NOMO-1 treated with dmso at 0.1 percent for 144 hours (cell line): ENCODE data around the gene MYH7.
"Not testable (repeated sequence)": the region's sequence is repeated elsewhere in the genome, so short reads cannot be mapped to it uniquely, and the experiment has no call there.

Experiments
- DNase-seq: peaks from one replicate; lab custom pipeline; 2025; ENCODE audit not compliant: unreplicated experiment; lab: John Stamatoyannopoulos, UW

MYH7 gene

DNA sequence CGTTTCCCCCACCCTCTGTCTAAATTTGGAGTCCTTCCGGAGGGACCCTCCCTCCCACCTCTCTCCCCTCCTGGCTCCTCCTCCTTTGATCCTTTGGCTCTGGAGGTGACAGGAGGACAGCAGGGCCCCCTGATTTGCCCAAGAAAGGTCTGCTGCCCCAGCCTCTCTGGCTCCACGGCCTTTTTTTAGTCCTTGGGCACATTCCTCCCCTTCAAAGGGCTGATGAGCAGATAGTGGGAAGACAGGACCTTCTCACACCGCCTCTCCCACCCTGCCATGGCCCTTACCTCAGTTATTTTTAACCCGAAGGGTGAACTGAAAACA is 27.2 kb downstream of the MYH7 start:
- DNase-seq = no peak

DNA sequence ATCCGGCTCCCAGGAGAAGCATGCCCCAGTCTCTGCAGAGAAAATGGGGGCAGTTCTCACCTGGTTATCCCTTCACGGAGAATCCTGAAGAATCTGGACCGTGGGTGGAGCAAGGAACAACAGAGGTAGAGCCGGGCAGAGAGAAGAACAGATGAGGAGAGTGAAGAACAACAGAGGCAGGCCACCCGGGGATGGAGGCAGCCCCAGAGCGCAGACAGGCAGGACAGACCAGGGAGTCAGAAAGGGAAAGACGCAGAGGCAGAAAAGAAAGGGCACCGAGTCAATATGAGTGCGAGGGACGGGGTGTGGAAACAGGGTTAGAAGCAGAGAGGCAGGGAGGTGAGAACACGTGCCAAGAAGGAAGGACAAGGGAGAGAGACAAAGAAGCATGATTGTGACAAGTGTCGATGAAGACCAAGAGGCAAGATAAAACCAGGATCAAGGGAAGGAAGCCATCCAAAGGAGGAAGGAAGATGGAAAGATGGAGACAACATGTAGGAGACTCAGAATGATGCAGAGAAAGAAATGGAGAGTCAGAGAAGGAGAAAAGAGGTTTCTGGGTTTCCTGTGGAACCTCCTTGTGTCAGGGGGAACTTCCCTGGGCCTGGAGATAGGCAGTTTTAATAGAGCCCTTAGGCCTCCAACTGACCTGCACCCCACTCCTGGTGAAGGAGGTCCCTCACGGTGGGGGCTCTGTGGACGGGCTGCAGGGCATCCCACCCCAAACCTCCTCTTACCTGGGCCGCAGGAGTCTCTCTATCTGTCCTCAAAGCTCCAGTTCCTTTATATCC is 27.7 kb downstream of the MYH7 start, which contains the start of gene MYH6:
Gene MYH6 (minus strand): TSS at position 758 of the 791 bp plus-strand sequence. CDS start 1,050 bp downstream, outside the sequence.
- DNase-seq = no peak

DNA sequence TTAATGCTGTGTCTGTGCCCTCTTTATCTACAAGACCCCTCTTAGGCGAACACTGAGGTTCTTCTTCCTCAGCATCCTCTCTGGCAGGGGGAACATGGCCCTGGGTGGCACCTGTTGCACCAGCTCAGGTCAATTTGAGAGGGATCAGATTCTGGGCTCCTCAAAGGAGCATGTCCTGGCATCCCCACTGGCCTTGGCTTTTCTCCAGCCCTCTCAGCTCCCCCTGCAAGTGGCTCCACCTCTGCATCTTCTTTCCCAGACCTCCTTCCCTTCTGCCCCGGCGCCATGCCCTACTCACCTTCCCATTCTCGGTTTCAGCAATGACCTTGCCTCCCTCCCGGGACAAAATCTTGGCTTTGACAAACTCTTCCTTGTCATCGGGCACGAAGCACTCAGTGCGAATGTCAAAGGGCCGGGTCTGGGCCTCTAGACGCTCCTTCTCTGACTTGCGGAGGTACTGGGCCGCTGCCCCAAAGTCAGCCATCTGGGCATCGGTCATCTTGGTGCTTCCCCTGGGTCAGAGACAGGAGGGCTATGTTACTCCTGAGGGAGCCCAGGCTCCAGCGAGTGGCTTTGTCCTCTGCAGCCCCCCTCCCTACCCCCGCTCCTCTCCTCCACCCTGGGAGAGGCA is 28.6 kb downstream of the MYH7 start:
- DNase-seq = no peak

DNA sequence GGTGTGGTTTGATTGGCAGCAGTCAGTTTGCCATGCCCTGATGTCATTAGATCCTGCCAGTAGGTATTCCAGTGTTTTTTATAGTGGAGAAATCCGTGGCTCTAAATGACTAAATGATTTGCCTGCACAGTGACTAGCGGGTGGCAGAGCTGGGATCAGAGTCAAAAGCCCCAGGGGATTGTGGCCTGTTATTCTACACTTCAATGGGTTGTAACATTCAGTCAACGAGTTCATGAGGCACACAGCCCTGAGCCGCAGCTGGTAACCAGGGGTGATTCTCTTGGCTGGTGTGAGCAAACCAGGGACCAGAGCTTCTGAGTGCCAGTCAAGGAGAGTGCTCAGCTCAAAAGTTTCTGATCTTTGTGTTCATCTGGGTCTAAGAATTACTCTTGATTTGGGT is 29.2 kb downstream of the MYH7 start:
- no peak for DNase-seq

DNA sequence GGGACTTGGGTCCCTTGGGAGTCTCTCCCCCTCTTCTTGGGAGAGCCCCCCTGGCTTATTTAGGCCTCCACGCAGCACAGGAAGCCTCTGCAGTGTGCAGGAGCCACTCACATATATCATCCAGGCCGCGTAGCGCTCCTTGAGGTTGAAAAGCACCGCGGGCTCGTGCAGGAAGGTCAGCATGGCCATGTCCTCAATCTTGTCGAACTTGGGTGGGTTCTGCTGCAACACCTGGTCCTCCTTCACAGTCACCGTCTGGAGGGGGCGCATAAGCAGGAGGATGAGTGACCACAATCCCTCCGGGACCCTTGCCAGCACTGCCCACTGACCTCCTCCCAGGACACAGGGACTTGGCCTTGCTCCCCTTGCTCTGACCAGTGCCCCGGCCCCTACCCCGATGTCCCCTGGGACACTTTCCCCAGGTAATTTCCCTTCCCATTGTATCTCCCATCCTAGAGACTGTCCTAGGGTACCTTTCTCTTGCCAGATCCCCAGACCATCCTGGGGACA is 29.9 kb downstream of the MYH7 start:
- no peak for DNase-seq

DNA sequence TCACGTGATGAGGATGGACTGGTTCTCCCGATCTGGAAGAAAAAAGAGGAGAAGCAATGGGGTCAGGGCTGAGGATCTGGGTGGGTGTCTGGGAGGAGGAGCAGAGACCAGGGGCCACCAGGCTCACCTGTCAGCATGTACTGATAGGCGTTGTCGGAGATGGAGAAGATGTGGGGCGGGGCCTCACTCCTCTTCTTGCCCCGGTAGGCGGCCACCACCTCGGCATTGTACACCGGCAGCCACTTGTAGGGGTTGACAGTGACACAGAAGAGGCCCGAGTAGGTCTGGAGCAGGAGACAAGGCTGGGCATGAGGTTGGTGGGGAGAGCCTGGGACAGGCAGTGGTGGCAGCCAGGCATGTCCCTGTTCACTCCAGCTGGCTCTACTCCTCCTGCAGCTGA is 30.4 kb downstream of the MYH7 start:
- DNase-seq = no peak

DNA sequence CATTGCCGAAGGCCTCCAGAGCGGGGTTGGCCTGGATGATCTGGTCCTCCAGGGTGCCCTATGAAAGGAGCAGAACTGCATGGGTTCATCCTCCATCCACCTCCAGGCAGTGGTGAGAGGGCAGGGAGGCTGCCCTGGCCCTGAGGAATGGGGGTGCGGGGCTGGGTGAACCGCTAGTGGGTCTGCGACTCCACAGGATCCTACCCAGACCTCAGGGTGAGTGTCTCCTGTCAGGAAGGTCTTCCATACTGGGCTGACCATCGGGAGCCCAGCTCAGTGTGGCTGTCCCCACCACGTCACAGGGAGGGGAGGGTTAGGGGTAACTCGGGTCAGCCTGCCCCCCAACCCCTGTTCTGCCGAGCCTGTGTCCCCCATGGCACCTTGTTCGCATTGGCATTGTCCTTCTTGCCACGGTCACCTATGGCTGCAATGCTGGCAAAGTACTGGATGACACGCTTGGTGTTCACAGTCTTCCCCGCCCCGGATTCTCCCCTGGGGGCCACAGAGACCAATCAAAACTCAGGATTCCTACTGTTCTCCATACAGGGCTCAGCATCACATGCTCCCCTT is 31.0 kb downstream of the MYH7 start:
- no peak for DNase-seq

DNA sequence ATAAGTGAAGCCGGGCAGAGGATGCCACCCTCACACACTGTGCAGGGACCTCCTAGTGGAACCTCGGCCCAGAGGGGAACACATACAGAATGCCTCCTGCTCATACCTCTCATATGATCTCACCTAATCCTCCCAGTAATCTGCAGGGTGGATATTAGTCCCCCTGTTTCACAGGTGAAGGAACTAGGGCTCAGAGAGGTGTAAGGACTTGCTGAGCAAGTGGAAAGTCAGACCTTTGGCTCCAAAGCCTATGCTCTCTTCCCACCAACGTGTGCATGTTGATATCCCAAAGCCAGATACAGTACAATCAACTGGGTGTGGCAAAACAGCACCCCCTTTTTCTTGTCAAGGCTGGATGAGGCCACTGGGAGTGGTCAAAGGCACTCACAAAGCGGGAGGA is 31.6 kb downstream of the MYH7 start:
- DNase-seq = no peak

DNA sequence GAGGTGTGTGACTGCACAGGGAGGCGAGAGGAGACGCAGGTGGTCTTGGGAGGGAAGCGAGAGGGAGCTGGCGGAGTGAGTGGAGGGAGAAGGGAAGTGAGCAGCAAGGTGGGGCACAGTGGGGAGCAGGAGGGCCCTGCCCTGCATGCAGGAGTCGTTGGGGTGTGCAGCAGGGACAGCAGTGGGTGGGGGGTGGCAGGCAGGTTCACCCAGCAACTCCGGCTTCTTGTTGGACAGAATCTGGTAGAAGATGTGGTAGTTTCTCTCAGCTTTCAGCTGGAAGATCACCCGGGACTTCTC is 32.4 kb downstream of the MYH7 start:
- no peak for DNase-seq

DNA sequence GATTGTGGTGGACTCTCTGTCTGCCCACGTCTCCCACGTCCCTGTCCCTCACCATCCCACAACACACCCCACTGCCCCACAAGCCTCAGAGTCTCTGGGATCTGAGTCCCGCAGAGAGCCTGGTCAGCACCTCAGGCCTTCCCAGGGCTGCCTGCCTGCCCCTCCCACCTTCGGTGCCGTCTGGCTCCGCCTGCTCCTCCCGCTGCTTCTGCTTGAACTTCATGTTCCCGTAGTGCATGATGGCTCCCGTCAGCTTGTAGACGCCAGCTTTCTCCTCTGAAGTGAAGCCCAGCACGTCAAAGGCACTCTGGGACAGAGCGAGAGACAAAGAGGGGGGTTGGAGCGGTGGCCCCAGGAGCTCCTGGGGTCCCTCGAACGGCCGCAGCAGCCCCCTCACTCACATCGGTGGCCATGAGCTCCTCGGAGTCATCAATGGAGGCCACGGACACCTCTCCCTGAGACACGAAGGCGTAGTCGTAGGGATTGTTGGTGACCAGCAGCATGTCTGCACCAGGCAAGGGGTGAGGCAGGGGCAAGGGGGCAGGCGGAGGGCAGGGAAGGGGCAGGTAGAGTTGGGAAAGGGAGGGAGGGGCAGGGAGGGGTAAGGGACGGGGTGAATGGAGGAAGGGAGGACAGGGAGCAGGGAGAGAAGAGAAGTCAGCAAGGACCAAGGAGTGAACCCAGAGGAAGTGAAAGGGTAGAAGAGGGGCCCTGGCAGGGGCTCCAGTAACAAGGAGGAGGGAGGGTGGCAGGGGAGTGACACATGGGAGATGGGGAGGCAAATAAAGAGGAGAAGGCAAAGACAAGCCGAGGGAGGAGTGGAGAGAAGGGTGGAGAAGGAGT is 32.9 kb downstream of the MYH7 start:
- no peak for DNase-seq

DNA sequence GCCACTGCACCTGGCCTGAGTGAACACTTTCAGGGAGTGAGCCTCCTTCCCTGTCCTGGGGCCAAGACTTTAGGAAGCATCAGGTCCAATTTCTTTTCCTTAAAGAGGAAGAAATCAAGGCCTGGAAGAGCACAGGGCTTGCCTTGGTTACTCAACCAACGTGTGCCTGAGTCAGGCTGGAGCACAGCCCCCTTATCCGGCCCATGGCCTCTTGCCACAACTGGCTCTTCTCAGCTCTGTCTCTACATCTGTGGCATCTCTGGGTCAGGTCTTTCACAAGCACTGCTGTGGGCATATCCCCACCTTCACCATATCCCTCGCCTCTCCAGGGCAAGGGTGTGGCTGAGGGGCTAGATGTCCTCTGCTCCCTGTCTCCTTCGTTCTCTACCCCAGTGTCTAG is 34.2 kb downstream of the MYH7 start:
- no peak for DNase-seq

DNA sequence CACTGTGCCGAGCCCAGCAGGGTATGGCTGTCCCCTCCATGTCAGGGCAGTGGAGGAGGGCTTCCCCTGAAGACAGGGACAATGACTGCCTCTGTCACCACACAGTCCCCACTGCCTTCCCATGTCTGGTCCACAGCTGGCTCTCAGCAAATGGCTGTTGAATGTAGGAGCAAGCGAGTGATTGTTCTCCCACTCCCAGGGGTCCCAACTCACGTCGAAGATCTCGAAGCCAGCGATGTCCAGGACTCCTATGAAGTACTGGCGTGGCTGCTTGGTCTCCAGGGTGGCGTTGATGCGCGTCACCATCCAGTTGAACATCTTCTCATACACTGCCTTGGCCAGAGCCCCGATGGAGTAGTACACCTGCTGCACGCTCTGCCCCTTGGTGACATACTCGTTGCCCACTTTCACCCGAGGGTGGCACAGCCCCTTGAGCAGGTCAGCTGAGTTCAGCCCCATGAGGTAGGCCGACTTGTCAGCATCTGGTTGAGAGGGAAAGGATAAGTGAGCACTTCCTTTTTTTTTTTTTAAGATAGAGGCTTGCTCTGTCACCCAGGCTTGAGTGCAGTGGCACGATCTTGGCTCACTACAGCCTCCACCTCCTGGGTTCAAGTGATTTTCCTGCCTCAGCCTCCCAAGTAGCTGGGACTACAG is 34.8 kb downstream of the MYH7 start:
- DNase-seq = not testable (repeated sequence)

DNA sequence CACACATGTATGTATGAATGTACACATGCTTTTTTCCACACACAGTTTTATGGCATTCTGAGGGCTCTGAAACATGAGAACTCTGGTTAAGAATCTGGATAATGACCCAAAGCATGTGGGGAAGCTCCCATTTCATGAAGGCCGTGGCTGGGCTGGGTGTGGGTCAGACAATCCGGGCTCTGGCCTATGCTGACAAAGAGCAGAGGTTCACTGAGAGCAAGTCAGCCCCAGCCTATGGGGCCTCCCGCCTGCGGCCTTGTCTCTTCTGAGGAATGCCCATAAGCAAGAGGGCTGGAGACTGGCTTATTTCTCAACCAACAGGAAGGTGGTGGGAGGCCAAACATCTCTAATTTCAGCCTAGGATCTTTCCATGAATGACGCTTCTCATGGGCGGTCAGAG is 35.9 kb downstream of the MYH7 start:
- no peak for DNase-seq

DNA sequence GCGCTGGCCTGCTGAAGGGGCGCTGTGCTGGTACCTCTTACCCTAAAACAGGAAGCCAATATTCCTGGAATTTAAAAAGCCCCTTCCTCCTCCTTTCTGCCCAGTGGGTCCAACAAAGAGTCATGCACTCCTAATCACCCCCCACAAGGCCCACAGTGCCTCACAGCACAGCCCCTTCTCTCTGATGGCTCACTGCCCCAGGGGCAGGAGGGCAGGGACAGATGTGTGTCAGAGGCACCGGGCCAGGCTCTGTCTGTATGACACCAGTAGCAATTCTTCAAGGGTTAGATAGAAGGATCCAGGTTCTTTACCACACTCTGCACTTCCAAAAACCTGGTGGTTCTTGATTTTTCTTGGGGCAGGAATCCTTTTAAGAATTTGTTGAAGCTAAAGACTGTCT is 36.3 kb downstream of the MYH7 start:
- DNase-seq = no peak

DNA sequence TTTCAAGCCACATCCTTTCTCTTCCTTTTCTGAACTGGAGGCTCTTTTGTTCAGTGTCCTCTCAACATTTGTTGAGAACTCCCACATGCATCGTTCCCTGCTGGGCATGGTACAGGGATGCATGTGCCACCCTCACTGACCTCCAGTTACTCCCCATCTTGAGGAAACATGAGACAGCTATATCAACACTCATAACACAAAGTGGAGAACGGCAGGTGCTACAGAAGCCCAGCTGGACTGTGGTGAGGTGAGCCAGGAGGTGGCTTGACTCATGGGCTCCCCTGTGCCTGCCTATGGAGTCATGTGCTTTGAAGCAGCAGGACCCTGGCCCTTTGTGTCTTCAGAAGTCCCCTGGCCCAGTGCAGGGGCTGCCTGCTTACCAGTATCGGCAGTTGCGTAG is 37.1 kb downstream of the MYH7 start:
- no peak for DNase-seq

DNA sequence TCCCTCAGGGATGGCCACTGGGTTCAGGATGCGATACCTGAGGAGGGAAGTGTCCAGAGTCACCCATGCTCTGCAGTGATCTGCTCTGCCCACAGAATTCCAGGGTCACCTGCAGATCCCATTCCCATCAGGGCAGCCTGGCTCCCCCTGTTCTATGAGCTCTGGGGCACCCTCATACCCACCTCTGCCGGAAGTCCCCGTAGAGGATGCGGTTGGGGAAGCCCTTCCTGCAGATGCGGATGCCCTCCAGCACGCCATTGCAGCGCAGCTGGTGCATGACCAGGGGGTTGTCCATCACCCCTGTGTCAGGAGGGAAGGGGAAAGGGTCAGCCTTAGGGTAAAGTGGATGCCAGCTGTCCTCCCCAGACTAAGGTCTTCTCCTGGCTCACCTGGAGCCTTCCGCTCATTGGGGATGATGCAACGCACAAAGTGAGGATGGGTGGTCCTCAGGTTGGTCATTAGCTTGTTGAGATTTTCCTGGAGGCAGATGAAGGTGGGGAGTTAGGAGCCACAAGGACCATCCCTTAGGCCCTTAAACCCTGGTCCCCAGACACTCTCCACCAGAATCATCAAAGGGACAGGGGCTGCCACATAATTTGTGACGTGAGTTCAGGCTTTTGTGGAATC is 38.6 kb downstream of the MYH7 start:
- no peak for DNase-seq

DNA sequence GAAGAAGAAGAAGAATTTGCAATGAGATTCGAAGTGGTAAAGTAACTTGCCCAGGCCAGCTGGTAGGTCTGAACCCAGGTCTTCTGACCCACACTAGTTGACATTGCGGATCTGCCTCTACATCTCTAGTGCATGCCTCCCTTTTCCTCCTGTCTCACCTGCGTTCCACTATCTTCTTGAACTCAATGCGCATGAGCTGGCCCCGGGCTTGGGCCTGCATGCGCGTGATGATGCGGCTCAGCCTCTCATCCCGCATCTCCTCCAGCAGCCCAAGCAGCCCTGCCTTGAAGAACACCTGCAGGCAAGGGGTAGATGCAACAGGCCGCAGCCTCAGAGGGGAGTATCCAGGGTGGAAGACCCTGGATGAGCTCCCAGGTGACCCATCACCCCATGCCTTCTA is 39.3 kb downstream of the MYH7 start:
- DNase-seq = no peak

DNA sequence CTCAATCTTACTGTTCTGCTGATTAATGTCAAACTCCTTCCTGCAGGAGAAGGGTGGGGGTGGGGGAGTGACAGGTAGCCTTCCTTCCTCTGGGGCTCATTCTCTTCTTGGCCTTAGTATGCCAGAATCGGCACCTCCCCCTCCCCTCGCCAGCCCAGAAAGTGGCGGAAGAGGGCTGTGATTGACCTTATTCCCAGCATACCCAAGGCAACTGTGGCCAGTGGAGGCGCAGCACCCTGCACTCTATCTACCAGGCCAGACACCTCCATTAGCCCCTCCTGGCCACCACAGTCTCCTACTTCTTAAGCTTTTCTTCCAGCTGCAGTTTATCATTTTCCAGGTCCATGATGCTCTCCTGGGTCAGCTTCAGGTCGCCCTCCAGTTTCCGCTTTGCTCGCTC is 42.8 kb downstream of the MYH7 start:
- no peak for DNase-seq

DNA sequence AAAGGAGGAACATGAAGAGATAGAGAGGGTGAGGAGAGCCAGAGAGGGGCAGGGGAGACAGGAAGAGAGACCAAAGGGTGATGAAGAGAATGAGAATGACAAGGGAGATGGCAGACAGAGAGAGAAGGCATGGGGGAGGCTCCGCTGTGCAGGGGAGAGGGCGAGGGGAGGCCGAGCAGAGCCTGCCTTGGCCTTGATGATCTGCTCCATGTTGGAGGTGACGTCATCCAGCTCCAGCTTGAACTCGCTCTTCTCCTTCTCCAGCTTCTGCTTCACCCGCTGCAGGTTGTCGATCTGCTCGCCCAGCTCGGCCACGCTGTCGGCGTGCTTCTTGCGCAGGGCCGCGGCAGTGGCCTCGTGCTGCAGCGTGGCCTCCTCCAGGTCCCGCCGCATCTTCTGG is 45.6 kb downstream of the MYH7 start:
- not testable (repeated sequence) for DNase-seq

DNA sequence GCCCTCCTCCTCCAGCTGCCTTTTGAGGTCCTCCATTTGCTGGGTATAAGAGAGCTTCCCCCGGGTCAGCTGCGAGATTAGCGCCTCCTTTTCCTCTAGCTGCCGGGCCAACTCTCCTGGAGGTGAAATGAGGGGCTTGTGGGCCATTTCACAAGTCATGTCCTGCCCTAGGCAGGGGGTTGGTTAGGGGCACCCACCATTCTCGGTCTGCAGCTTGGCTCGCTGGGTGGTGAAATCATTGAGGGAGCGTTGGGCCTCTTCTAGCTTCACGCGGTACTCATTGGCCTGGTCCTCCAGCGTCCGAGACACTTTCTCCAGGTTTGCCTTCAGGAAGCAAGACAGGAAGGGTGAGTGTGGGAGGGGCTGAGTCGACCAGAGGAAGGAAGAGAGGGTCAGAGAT is 46.1 kb downstream of the MYH7 start:
- no peak for DNase-seq

DNA sequence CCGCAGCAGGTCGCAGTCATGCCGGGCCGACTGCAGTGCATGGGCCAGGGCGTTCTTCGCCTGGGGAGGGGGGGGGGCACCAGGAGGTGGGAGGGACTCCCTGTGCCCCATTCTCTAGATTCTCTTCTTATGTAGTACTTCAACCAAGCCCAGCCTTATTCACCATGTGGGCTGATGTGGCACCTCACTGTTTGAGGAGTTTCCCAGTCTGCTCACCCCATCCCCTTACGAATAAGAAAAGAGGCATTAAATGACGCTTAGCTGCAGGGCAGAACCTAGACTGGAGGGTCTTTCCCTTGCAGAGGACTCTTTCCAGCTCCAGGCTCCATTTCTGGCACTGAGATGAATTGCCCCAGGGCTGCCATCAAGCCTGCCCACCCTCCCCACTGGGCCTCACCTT is 46.5 kb downstream of the MYH7 start:
- DNase-seq = no peak
